AG08395 (cell line): ENCODE data around the gene PNRC1.
"Not testable (repeated sequence)": the region's sequence is repeated elsewhere in the genome, so short reads cannot be mapped to it uniquely, and the experiment has no call there.

ENCODE experiments used
- DNase-seq: peaks from one replicate; pipeline ENCODE4 v3.0.0; 2012; ENCODE audit warnings: mixed read lengths, low spot score

PNRC1 gene

DNA sequence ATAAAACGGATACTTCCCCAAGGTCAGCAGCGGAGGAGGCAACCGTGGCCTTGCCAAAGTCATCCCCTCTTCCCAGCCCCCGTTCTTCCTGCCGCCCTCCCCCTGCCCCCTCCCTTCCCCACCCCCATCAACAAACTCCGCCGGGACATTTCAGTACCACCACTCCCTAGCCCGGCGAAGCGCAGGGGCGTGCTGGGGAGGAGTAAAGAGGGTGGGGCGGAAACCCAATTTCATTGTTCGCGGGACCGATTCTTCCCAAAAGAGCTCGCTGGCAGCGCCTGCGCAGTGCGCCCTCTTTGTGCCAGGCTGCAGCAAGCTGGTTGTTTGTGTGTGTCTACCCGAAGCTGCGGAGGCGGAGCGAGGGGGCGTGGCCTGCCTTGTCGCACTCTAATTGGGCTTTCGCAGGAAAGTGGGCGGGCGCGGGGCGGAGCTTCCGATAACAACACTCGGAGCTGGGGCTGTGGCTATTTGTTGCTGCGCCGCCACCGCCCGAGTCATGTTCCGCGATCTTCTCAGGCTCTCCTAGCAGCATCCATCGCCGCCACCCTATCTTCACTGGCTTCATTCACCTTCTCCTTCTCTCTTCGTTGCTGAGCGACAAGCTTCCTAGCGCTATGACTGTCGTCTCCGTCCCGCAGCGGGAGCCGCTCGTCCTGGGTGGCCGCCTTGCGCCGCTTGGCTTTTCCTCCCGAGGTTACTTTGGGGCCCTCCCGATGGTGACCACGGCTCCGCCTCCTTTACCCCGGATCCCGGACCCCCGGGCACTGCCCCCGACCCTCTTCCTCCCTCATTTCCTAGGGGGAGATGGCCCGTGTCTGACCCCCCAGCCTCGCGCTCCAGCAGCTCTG, at the start of gene PNRC1:
PNRC1 (plus strand) TSS at position 471 of the 848 bp plus-strand sequence; CDS start at position 615, 144 bp downstream.
- peak; percentile 99 for DNase-seq

DNA sequence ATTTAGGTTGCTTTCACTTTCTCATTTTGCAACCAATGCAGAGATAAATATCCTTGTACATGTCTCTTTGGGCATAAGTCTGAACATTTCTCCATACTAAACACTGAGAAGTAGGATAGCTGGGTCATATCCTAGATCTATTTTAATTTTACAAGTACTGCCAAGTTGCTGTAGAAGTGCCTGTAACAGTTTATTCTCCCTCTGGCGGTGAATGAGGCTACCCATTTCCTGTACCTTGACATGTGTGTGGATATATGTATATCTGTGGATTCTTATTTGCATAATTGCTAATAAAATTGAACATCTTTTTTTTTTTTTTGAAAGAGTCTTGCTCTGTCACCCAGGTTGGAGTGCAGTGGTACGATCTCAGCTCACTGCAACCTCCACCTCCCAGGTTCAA, 48.0 kb upstream of the PNRC1 start:
- DNase-seq, result no peak

DNA sequence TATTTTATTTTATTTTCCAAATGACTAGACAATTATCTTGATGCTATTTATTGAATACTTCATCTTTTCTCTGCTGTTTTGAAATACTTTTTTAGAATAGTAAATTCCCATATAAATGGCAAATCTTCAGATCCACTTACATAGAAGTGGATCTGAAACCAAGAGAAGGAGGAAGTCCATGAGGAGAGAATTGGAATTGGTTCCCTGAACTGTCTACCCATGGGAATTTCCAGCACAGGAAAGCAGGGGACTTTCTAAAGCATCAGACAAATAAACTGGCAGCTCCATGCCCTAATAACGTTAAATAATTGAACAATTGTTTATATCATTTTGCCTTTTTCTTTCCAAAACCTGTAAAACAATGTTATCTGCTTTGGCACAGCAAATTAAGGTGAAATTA, 47.1 kb upstream of the PNRC1 start:
- no peak for DNase-seq

DNA sequence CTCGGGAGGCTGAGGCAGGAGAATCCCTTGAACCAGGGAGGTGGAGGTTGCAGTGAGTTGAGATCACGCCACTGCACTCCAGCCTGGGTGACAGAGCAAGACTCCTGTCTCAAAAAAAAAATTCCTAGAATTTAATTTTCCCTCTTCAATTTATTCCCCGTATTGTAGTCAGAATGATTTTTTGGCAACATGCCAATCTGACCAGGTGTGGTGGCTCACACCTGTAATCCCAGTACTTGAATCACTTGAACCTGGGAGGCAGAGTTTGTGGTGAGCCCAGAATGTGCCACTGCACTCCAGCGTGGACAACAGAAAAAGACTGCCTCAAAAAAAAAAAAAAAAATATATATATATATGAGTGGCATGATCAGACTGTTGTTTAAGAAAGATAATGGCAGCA, 46.4 kb upstream of the PNRC1 start:
- not testable (repeated sequence) for DNase-seq

DNA sequence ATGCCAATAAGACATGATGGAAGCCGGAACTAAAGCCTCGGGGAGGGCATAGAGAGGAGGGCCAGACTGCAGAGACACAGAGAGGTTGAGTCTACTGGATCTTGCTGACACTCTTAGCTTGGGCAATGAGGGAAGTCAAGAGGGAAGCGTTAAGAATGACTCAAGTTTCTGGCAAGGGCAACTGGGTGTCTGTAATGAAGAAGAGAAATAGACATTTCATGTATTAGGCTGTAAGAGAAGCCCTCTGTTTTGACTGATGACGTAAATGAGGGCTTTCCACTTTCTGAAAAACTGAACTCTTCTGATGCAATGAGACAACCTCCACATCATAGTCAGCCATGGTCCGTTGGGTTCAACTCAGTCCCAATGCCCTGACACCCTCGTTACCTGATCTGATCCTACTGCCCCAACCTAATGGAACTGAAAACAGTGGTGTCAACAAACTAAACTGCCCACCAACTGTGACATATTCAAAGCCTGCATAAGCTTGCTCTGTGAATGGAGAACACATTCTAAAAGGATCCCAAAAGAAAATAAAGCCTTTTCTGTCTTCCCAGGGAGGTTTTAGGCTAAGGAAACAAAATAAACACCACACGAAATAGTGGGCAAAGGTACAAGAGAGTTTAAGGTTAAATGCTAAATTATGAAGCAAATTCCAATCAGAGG, 45.8 kb upstream of the PNRC1 start:
- peak; percentile 55 for DNase-seq

DNA sequence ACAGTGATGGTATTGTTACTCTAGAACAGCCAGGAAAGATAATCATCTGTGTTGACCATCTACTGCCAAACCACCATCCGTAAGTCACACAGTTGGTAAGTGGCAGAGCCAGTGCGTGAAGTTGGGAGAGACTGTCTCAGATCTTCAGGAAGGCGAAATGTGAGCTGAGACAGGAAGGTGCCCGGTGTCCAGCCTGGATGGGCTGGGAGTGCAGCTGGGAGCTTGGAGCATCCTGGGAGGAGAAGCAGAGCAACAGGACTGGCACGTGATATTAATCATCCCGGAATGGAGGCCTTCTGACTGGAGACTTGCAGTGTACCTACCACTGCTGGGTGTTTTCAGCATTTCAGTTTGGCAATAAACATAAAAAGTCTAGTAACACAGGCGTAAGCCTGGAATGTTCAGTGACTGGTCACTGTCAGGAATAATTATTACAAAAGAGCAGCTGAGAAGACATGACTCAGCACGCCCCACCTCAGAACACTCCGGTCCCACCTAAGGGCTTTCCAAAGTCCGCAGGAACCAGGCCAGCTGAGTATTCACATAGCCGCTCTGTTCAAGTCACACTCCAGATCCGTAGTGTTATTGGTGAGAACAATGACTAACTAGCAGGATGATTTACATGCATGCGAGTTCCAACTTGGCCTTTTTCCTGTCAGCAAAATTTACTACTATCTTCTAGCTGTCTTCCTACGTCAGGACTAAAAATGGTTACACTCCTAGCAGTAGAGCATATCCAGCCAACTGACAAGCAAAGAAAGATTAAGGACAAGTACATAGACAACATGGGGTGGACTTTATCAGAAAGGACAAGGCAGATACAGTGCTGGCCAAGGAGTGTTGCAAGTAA, 45.1 kb upstream of the PNRC1 start:
- peak; percentile 86 for DNase-seq

DNA sequence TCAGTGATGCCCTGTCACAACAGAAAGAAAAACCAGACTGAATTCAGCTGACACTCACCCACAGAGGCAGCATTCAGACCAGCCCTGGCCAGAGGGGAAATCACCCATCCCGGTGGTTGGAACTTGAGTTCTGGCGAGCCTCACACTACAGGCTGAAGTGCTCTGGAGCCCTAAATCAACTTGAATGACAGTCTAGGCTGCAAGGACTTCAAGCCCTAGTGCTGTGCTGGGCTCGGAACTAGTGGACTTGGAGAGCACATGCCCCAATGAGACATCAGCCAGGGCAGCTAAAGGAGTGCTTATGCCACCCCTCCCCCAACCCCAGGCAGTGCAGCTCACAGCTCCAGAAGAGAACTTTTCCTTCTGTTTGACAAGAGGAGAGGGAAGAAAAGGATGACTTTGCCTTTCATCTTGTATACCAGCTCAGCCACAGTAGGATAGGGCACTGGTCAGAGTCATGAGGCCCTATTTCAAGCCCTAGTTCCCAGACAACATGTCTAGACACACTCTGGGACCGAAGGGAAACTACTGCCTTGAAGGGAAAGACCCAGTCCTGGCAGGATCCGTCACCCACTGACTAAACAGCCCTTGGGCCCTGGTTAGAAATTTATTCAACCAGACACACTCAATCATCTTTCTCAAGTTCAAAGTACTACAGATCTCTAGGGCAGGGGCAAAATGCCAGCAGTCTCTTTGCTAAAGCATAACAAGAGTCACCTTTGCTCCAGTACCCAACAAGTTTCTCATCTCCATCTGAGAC, 43.2 kb upstream of the PNRC1 start:
- DNase-seq, result no peak

DNA sequence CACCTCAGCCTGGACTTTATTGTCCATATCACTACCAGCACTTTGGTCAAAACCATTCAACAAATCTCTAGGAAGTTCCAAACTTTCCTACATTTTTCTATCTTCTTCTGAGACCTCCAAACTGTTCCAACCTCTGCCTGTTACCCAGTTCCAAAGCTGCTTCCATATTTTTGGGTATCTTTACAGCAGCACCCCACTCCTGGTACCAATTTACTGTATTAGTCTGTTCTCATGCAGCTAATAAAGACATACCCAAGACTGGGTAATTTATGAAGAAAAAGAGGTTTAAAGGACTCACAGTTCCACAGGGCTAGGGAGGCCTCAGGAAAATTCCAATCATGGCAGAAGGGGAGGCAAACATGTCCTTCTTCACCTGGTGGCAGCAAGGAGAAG, 42.7 kb upstream of the PNRC1 start:
- not testable (repeated sequence) for DNase-seq

DNA sequence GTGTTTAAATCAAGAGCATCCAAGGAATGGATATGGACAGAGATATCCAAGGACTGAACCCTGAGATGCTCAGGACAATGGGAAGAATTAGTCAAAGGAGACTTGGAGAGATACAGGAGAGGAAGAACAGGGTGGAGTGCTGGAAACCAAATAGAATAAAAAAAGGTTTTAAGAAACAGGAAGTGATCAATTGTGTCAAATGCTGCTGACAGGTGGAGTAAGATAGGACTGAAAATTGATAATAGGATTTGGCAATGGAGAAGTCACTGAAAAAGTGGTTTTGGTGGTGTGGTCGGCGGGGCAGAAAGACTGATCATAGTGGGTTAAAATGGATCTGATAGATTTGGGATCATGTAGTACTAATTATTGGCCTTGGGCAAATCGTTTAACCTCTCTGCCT, 37.9 kb upstream of the PNRC1 start:
- DNase-seq, result no peak

DNA sequence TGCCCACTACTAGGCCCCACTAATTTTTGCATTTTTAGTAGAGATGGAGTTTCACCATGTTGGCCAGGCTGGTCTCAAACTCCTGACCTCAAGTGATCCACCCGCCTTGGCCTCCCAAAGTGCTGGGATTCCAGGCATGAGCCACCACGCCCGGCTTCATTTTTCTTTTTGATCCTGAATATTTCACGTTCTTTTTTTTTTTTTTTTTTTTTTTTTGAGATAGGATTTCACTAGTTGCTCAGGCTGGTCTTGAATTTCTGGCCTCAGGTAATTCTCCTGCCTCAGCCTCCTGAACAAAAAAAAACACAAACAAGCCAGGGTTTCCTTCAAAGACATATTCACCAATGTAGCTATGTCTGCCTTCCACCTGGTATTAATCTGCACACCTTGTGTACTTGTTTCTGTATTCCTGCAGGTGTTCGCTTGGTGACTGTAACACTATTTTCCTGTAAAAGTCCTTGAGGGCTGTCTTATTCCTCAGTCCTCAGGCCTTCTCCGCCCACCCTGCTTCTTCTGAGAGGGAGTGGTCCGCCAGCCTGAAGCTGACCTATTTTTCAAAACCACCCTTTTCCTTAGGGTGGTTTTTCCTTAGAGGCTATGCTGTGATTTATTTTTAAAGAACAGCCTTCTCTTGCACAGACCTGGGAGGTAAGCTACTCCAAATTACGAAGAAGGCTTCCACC, 36.1 kb upstream of the PNRC1 start:
- no peak for DNase-seq

DNA sequence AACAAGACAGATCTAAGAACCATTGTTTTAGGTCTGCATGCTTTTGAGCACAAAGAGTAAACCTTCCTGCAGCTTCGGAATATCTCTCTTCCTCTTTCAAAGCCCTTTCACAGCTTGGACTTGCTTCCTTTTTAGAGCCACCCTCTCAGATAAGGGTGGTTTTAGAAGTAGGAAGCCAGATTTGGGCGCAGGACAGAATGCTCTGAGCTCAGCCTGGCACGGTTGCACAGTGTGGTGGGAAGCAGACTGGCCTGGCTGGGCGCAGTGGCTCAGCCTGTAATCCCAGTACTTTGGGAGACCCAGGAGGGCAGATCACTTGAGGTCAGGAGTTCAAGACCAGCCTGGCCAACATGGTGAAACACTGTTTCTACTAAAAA, 35.6 kb upstream of the PNRC1 start:
- DNase-seq, result no peak

DNA sequence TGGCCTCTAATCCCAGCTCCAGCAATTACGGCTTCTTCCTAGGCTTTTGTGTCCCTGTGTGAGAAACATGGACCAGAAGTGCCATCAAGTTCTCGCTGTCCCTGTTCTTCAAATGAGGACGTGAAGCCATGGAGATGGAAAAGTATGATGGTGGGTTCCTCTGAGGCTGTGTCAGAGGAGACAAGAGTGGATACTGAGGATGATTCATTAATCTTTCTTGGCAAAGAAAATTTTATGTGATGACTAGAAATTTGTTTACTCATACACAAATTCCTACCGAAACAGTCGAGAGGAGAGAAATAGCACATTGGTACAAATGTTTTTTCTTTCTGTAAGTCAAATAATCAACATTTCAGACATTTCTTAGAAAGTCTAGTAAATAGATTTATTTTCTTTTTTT, 35.0 kb upstream of the PNRC1 start:
- peak; percentile 37 for DNase-seq

DNA sequence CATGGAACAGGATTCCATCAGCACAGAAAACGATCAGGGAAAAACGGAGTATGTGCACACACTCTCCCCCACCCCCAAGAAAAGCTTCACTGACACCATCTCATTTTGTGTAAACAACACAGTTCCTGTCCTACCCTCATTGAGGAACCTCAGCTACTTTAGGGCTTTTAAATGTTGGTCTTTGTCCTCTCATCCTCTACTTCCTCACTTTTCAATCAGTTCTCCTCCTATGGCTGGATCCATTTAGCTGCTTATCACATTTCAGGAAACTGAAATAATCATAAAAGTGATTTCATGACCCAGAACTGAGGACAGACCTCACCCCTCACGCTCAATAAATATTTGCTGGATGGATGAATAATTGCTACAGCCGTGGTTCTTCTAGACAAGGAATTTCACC, 33.1 kb upstream of the PNRC1 start:
- no peak for DNase-seq

DNA sequence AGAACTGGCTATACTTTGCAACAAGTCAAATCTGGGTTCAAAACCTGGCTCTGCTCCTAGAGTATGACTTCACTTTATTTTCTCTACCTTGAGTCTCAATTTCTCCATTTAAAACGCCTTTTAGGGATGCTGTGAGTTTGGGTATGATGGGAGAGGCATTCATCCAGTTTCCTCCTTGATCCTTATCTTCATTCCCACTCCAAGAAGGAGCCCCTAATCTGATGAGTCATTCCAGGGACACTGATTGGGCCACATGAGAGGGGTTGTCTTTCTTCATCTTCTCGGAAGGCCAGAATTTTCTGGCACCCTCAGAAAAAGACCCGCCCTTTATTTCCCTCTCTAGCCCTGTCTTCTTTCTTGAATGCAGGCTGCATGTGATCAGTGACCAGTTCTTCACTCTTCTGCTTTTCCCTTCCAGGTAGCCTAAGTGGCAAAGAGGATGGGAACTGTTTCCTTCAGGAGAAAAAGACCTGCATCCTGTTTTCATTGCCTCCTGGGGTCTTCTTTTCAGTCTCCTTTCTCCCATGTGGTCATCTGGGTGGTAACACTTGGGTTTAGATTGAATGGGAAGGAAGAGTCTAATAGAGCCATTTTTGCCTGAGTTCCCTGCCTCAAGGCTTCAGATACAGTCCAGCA, 32.1 kb upstream of the PNRC1 start:
- DNase-seq, result no peak

DNA sequence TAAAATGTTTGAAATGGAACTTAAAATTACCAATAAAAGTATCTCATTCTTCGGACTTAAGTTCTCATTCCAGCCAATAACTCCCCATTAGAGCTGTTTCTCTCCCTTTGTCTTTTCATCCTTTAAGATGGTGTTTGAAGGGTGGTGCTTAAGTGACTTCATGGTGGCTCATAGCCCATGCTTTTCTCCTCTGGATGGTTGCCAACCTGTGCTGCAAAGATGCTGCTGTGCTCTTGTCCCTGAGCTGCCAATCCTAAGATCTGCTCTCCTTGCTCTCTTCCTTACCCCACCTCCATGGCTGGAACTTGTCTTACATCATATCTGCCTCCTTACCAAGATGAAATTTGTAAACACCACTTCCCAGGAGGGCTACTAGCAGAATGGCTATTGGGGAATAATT, 31.6 kb upstream of the PNRC1 start:
- DNase-seq, result no peak

DNA sequence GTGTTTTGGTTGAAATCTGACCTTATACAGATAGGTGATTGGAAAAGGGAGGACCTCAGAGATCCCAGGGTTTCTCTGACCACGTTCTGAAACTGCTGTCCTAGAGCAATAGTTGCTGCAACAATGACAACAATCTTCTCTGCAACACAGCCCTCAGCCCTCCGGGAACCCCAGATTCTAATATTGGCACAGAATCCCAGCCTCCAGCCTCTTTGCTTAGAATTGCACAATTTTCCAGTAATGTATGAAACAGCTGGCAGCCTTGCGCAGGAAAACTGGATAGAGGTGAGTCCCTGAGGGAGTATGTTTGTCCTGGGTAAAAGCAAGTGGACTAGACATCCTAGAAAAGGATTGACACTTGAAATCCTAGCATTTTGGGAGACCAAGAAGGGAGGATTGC, 30.4 kb upstream of the PNRC1 start:
- peak; percentile 35 for DNase-seq

DNA sequence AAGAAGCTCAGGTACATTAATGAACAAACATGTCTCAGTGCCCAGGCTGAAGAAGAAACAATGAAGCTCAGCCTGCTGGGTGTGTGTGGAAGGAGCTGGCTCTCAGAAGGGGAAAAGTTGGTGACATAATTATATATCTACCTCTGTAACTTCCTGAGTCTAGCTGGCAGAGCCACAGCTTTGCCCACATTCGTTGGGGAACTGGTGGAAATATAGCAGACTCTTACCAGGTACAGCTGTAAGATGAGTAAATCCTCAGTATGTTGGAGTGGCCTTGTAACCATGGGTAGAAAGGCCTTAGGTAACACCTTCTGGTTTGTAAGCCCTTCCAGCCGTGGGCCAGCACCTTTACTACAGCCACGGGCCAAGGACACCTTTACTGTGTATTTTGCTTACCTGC, 29.9 kb upstream of the PNRC1 start:
- no peak for DNase-seq

DNA sequence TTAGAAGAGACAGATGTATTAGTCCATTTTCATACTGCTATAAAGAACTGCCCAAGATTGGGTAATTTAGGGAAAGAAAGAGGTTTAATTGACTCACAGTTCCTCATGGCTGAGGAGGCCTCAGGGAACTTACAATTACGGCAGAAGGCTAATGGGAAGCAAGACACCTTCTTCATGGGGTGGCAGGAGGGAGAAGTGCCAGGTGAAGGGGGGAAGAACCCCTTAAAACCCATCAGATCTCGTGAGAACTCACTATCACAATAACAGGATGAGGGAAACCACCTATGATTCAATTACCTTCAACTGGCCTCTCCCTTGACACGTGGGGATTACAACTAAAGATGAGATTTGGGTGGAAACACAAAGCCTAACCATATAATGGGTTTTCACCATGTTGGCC, 28.9 kb upstream of the PNRC1 start:
- DNase-seq, result no peak

DNA sequence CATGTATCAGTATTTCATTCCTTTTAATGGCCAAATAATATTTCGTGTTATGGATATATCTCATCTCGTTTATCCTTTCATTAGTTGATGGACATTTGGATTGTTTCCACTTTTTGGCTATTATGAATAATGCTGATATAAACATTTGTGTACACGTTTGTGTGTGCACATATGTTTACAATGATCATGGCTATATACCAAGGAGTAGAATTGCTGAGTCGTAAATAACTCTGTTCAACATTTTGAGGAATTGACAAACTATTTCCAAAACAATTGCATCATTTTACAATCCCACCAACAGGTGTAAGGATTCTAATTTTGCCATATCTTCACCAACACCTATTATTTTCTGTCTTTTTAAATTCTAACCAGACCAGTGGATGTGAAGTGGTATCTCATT, 26.3 kb upstream of the PNRC1 start:
- no peak for DNase-seq

DNA sequence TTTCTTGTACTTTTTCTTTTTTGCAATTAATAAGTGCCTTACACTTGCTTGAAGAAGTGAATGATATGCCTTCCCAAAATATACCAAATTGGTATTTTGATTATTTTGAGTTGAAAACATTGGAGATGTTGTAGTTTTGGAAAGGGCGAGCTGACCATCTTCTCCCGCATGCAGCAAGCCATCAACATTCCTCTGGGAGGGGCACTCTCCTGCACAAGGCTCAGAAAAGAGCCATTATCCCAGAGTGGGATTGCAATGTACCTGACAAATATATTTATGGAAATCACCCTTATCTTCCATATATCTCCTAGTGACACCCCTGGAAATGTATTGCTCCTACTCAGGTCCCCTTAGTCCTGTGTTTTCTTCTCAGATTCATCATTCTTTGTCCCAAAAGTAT, 22.8 kb upstream of the PNRC1 start:
- DNase-seq, result no peak

DNA sequence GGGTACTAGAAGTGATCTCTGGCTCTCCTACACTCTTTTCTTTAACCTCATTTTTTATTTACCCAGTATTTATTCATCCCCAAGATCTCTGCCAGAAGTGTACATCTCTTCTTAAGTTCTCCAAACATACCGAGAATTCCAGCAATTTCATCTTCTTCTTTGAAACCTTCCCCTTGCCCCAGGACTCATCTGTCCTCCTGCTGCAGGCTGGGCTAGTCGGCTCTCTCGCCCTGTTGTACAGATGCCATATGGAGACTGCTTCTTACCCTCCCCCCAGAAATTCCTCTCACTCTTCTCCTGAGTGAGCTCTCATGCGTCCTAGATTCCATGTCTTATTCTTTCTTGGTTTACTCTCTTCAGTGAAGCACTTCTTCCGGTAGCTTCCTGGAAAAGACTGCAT, 21.9 kb upstream of the PNRC1 start:
- peak; percentile 11 for DNase-seq
